Measurements from ENCODE around the gene ULK4.

- TF ChIP-seq CTCF (IDR thresholded peaks at IDR 0.05 in 8 of 11, conservative IDR thresholded peaks at IDR 0.05 in 3 of 11): no peak
- TF ChIP-seq POLR2A (IDR thresholded peaks at IDR 0.05): no peak
- TF ChIP-seq POLR2AphosphoS5 (IDR thresholded peaks at IDR 0.05): no peak
Measured at GRCh38 chr3:41518626-41519025, 443.3 kb downstream of the ULK4 start.

All from spleen (tissue), 7 donors.